Measurements from ENCODE around the gene CACNA1D.

The CACNA1D gene

DNA sequence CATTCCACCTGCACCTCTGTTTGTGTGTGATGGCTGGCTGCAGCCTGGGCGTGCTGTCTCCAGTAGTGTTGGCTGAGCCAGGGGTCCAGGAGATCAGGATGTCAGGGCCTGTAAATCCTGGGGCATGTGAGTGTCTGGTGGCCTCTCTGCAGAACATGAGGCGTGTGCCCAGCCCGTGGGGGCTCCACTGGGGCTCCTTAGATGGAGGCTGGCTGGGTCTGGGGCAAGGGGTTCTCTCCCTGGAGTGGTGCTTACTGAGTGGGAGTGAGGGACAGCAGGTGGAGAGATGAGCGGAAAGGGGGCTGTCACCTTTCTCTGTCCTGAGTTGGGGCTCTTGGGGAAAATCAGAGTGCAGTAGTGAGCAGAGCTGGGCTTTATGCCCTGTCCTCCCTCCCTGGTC lies 199.6 kb downstream of the CACNA1D start:
- TF ChIP-seq, protein P1, sequence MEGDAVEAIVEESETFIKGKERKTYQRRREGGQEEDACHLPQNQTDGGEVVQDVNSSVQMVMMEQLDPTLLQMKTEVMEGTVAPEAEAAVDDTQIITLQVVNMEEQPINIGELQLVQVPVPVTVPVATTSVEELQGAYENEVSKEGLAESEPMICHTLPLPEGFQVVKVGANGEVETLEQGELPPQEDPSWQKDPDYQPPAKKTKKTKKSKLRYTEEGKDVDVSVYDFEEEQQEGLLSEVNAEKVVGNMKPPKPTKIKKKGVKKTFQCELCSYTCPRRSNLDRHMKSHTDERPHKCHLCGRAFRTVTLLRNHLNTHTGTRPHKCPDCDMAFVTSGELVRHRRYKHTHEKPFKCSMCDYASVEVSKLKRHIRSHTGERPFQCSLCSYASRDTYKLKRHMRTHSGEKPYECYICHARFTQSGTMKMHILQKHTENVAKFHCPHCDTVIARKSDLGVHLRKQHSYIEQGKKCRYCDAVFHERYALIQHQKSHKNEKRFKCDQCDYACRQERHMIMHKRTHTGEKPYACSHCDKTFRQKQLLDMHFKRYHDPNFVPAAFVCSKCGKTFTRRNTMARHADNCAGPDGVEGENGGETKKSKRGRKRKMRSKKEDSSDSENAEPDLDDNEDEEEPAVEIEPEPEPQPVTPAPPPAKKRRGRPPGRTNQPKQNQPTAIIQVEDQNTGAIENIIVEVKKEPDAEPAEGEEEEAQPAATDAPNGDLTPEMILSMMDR (conservative IDR thresholded peaks at IDR 0.05; ENCODE audit: low read depth, low read length) = no peak
- DNase-seq (ENCODE audit: low read depth) = no peak
- no peak overlapping the region for H3K4me3 ChIP-seq (ENCODE audit: low read length)

DNA sequence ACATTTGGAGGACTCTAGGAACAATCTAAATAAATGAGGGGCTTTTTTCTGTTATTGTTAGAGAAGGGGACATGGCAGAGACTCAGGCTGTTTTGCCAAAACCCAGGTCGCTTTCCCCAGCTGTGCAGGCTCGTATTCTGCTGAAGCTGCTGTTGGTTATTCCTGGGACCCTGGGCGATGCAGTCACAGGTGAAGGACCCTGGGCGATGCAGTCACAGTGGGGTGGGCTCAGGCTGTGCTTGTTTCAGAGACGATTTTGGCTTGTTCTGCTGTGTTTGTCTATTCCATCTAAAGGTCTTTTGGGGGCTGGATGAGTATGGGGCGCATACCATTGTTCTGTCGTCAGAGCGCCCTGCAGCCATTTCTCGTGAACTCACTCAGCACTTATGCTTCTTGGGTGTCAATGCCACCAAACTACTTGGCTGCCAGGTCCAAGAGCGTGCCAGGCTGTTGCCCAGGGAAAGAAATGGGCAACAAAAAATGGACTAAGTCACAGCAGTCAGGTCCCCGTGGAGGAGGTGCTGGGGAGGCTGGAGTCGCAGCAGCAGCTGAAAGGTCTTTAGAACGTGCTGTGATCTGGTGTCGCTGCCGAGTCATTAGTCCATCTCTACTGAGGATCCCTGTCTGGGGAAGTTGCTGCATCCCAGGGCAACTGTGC lies 200.4 kb downstream of the CACNA1D start:
- H3K4me3 ChIP-seq (ENCODE audit: low read length) = no peak overlapping the region
- TF ChIP-seq, protein P1 (conservative IDR thresholded peaks at IDR 0.05; ENCODE audit: low read depth, low read length) = no peak
- no peak for DNase-seq (ENCODE audit: low read depth)

DNA sequence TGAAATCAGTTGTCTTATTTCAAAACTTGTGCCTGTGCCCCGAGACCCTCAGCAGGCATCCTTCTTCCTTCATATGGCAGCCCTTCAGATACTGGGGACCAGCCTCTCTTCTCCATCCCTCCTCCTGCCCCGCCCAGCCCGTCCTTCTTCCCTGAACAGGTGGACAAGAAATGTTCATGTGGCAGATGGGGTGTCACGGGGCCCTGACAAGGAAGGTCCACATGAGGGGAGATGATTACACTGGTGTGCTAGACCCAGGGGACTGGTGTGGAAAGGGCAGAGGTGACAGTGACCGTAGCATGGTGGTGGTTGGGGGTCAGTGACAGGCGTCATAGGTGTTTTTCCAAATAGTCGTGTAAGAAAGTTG lies 200.9 kb downstream of the CACNA1D start:
- DNase-seq (ENCODE audit: low read depth) = no peak
- no peak overlapping the region for H3K4me3 ChIP-seq (ENCODE audit: low read length)
- TF ChIP-seq, protein P1 (conservative IDR thresholded peaks at IDR 0.05; ENCODE audit: low read depth, low read length) = no peak

DNA sequence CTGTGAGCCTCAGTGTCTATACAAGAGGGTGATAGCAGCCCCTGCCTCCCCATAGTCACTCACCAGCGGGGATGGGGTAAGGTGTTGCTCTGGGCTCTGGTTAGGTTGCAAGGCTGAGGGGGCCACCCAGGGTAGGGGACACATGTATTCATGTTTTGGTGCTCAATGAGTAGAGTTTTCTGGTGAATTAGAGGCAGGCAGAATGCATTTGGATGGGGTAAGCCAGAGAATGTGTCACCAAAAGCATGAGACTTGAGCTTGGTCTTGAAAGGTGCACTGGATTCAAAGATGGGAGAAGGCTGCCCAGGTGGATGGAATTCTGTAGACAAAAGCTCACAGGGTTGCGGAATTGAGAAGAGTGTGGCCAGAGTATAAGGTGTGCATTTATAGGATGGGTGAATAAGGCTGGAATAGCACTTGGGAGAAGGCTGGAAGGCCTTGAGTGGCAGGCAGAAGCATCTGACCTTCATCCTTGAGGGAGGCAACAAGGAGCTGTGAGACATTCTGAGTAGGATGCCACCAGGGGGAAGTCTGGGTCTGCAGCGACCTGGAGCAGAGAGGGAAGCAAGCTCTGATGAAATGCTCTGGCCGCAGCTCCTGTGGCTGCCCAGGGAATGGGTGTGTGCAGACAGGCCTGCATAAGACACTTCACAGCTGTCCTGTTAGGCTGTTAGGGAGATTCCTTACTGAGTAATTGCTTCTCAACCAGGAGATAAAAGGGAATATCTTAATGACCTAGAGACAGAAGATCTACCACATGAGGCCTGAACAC lies 202.2 kb downstream of the CACNA1D start:
- H3K4me3 ChIP-seq (ENCODE audit: low read length) = no peak overlapping the region
- TF ChIP-seq, protein P1 (conservative IDR thresholded peaks at IDR 0.05; ENCODE audit: low read depth, low read length) = no peak
- DNase-seq (ENCODE audit: low read depth) = no peak

DNA sequence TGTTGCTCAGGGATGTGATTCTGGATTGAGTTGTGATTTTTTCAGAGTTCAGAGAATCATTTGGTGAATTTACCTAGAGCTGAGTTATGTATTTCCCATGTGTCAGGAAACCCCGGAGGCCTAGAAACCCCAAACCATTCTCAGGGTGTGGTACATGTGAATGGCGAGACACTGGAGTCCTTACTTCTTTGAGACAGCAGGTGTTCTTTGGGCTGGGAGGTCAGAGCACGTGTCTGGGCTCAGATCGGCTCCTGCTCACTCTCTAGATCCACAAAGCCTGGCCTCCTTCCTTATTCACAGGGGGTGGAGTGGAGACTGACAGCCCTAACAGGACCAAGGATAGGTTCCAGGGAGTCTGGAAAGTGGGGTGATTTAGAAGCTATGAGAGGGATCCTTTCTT lies 206.0 kb downstream of the CACNA1D start:
- TF ChIP-seq, protein P1 (conservative IDR thresholded peaks at IDR 0.05; ENCODE audit: low read depth, low read length) = no peak
- no peak for DNase-seq (ENCODE audit: low read depth)
- no peak overlapping the region for H3K4me3 ChIP-seq (ENCODE audit: low read length)

DNA sequence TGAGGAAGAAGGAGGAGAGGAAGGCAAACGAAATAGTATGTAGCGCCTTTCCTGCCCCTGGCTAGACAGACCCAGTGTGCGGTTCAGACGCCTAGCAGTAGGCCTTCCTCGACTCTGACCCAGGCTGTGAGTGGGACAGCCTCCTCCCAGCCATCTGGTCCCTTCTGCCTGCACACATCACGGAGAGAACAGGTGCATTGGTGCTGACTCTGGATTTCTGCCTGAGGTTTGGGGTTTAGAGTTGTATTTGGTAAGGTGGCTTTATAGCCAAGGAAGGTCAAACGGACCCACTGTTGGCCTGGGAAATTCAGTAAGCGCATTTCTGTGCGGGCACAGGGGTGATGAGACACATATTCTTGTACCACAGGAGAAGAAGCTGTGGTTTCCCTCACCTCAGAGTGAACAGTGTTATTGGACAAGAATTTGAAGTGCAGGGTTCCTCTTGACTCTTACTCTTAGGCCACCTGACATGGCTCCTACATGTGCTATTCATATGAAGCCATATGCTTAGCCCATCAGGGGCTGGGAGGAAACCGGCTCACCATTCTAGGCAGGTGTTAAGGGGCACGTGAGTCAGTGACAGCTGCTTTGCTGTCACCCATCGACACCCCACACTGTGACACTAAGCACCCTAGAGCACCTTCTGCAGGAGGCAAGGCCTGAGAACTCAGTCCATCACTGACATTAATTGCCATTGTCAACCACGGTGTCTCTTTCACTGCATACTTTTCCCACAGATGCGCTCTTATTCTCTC lies 208.5 kb downstream of the CACNA1D start:
- TF ChIP-seq, protein P1 (conservative IDR thresholded peaks at IDR 0.05; ENCODE audit: low read depth, low read length) = no peak
- DNase-seq (ENCODE audit: low read depth) = no peak
- H3K4me3 ChIP-seq (ENCODE audit: low read length) = no peak overlapping the region
